ENCODE results near the gene TCEA3. TPM values are rescaled to one million over a fixed set of nuclear protein-coding genes. Genes with fewer than 3 reads are reported as not detected.

Gene TCEA3
- 10 to 100 TPM; 20.5 to 55.2 (median 32.4) TPM for polyA plus RNA-seq
- long read RNA-seq, donor 1 = 0 reads
- long read RNA-seq, donor 2, partial matches to known transcripts = 0 of 1 reads
- long read RNA-seq, donor 2, other reads (novel, unspliced or antisense) = 0 of 1 reads
- long read RNA-seq, donor 3, partial matches to known transcripts = 0 of 3 reads
- long read RNA-seq, donor 3, other reads (novel, unspliced or antisense) = 0 of 3 reads
- long read RNA-seq, donor 4 = 0 reads
- long read RNA-seq, donor 5, partial matches to known transcripts = 0 of 2 reads
- long read RNA-seq, donor 5, other reads (novel, unspliced or antisense) = 0 of 2 reads
- long read RNA-seq, donor 6, partial matches to known transcripts = 0 of 4 reads
- long read RNA-seq, donor 6, other reads (novel, unspliced or antisense) = 0 of 4 reads
- long read RNA-seq, donor 7 = 0 reads
- long read RNA-seq, donor 8, transcript TCEA3-203 (11 exons, 1,559 nt) = major isoform, 5 of 5 reads
- long read RNA-seq, donor 8, partial matches to known transcripts = 0 of 5 reads
- long read RNA-seq, donor 8, other reads (novel, unspliced or antisense) = 0 of 5 reads
- long read RNA-seq, donor 9, partial matches to known transcripts = 0 of 1 reads
- long read RNA-seq, donor 9, other reads (novel, unspliced or antisense) = 0 of 1 reads
- long read RNA-seq, donor 10, transcript TCEA3-203 (11 exons, 1,559 nt) = major isoform, 8 of 9 reads
- long read RNA-seq, donor 10, partial matches to known transcripts = 0 of 9 reads
- long read RNA-seq, donor 10, other reads (novel, unspliced or antisense) = 0 of 9 reads

DNA sequence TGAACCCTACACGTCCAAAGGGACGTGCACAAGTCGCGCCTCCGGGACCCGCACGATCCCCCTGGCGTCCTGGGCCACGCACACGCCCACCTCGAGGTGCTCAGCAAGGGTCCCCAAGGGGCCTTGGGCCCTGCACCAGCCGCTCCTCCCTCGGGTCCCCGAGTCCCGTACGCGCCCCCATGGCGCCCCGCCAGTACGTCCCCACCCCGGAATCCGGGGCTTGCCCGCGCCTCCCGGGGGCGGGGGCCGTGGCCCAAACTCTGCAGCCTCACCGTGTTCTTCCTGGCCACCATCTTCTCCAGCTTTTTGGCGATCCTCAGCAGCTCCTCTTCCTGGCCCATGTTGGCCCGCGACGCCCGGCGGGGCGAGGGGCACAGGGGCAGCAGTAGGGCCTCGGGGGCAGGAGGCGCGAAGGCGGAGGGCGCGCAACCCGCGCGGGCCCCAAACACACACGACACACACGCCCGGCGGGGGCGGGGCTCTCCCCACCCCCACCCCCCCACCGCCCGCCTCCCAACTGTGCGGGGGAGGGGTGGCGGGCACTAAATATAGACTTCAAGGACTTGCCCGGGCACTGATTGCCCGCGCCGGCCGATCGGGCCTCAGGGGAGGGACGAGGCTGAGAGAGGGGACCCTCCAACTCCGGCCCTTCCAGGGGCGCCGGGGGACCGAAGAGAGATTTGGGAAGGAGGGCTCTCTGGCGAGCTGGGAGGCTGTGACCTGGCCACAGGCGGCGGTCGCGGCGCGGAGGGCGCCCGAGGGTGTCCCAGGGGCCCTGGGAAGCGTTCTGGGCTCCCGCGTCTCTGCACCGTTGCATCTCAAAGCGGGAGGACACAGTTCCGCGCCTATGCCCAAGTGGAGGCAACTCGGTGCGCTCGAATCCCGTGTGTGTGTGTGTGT lies at the start of gene TCEA3:
TSS of gene TCEA3 (minus strand) at position 456 of the 900 bp plus-strand sequence. CDS start at position 341, 115 bp downstream.
- peak within 1 kb of the TSS; percentile 38 to 60 (median 50) for H3K4me3 ChIP-seq (ENCODE audit: low read depth in 1 of 3, low read length in 3 of 3)
- FAIRE-seq (no peak), DNase-seq (peak; percentile 58 to 63)
- H3K36me3 ChIP-seq (ENCODE audit: control insufficient read depth in 3 of 3, insufficient read depth in 2 of 3, low read depth in 1 of 3, low read length in 3 of 3) = peaks cover 0 to 11% (median 0%) of the 10 kb centered on the region in 3 donors
- WGBS, 3 donors = 2% methylated on average over 60 to 84 of the region's 84 CpGs
- H3K9me3 ChIP-seq (ENCODE audit: control insufficient read depth in 2 of 2, insufficient read depth in 1 of 2, low read depth in 1 of 2, low read length in 1 of 2) = no peaks in the 10 kb centered on the region
- peaks cover 2 to 25% (median 2%) of the 10 kb centered on the region in 3 donors for H3K4me1 ChIP-seq (ENCODE audit: control insufficient read depth in 3 of 3, insufficient read depth in 2 of 3, low read depth in 1 of 3, low read length in 2 of 3)
- peak within 1 kb of the TSS; percentile 17 to 68 (median 55) for H3K27ac ChIP-seq (ENCODE audit: low read depth in 1 of 3, low read length in 2 of 3)
- peaks cover 0 to 7% (median 0%) of the 10 kb centered on the region in 3 donors for H3K27me3 ChIP-seq (ENCODE audit: control insufficient read depth in 3 of 3, insufficient read depth in 3 of 3, low read length in 3 of 3)

DNA sequence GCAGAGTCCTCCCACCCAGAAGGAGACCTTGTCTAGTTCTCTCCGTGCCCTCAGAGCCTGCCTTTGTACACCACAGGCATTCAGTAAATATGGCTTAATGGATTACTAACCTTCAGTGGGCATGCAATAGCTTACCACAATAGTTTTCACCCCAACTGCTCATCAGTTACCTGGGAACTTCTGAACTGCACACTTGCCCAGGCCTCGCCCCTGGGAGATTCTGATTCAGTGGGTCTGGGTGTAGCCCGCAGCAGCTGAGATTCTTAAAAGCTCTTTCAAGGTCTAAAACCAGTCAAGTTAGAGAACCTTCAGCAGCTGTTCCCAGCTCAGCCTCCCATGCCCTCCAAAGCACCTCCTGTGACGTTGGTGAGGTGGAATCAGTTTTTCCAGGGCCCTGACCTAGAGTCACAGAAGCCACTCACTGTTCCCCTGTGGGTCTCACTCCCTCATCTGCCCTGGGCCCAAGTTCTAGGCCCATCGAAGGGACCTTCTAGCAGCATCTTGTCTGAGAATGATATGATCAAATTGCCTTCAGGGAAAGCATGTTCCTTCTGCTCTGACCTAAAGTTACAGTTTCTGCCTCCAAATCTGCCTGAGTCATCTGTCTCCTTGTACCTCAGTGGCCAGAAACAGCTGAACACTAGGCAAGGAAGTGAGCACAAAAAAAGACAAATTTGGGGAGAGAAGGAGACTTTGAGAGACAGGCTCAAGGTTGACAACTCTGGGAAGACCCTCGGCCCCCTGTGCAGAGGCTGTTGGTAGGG lies 48.7 kb upstream of the TCEA3 start:
- H3K27ac ChIP-seq (ENCODE audit: low read depth in 1 of 3, low read length in 2 of 3) = no peak overlapping the region
- FAIRE-seq = no peak
- DNase-seq = no peak
- H3K4me1 ChIP-seq (ENCODE audit: control insufficient read depth in 3 of 3, insufficient read depth in 2 of 3, low read depth in 1 of 3, low read length in 2 of 3) = no peaks in the 10 kb centered on the region
- H3K4me3 ChIP-seq (ENCODE audit: low read depth in 1 of 3, low read length in 3 of 3) = no peak overlapping the region
- H3K36me3 ChIP-seq (ENCODE audit: control insufficient read depth in 3 of 3, insufficient read depth in 2 of 3, low read depth in 1 of 3, low read length in 3 of 3) = no peaks in the 10 kb centered on the region
- no peaks in the 10 kb centered on the region for H3K27me3 ChIP-seq (ENCODE audit: control insufficient read depth in 3 of 3, insufficient read depth in 3 of 3, low read length in 3 of 3)
- WGBS, 3 donors = 79 to 84% (median 81%) methylated on average over 6 of the region's 6 CpGs
- H3K9me3 ChIP-seq (ENCODE audit: control insufficient read depth in 2 of 2, insufficient read depth in 1 of 2, low read depth in 1 of 2, low read length in 1 of 2) = no peaks in the 10 kb centered on the region

GRCh38 chr1:23472351-23473036 lies 47.9 kb upstream of the TCEA3 start:
- no peaks in the 10 kb centered on the region for H3K27me3 ChIP-seq (ENCODE audit: control insufficient read depth in 3 of 3, insufficient read depth in 3 of 3, low read length in 3 of 3)
- 77 to 83% (median 78%) methylated on average over 5 of the region's 5 CpGs for WGBS, 3 donors
- H3K4me1 ChIP-seq (ENCODE audit: control insufficient read depth in 3 of 3, insufficient read depth in 2 of 3, low read depth in 1 of 3, low read length in 2 of 3) = no peaks in the 10 kb centered on the region
- FAIRE-seq = no peak
- no peak overlapping the region for H3K27ac ChIP-seq (ENCODE audit: low read depth in 1 of 3, low read length in 2 of 3)
- no peaks in the 10 kb centered on the region for H3K9me3 ChIP-seq (ENCODE audit: control insufficient read depth in 2 of 2, insufficient read depth in 1 of 2, low read depth in 1 of 2, low read length in 1 of 2)
- DNase-seq = no peak
- no peak overlapping the region for H3K4me3 ChIP-seq (ENCODE audit: low read depth in 1 of 3, low read length in 3 of 3)
- H3K36me3 ChIP-seq (ENCODE audit: control insufficient read depth in 3 of 3, insufficient read depth in 2 of 3, low read depth in 1 of 3, low read length in 3 of 3) = no peaks in the 10 kb centered on the region

- DNase-seq (no peak), FAIRE-seq (no peak)
- Histone ChIP-seq H3K4me1 (ENCODE audit: control insufficient read depth in 3 of 3, insufficient read depth in 2 of 3, low read depth in 1 of 3, low read length in 2 of 3) (no peaks in the 10 kb centered on the region), H3K9me3 (ENCODE audit: control insufficient read depth in 2 of 2, insufficient read depth in 1 of 2, low read depth in 1 of 2, low read length in 1 of 2) (no peaks in the 10 kb centered on the region), H3K27me3 (ENCODE audit: control insufficient read depth in 3 of 3, insufficient read depth in 3 of 3, low read length in 3 of 3) (no peaks in the 10 kb centered on the region), H3K27ac (ENCODE audit: low read depth in 1 of 3, low read length in 2 of 3) (no peak overlapping the region), H3K4me3 (ENCODE audit: low read depth in 1 of 3, low read length in 3 of 3) (no peak overlapping the region), H3K36me3 (ENCODE audit: control insufficient read depth in 3 of 3, insufficient read depth in 2 of 3, low read depth in 1 of 3, low read length in 3 of 3) (no peaks in the 10 kb centered on the region)
- 65 to 72% (median 70%) methylated on average over 4 of the region's 4 CpGs for WGBS, 3 donors
Observed at GRCh38 chr1:23471473-23472075, 47.0 kb upstream of the TCEA3 start.

DNA sequence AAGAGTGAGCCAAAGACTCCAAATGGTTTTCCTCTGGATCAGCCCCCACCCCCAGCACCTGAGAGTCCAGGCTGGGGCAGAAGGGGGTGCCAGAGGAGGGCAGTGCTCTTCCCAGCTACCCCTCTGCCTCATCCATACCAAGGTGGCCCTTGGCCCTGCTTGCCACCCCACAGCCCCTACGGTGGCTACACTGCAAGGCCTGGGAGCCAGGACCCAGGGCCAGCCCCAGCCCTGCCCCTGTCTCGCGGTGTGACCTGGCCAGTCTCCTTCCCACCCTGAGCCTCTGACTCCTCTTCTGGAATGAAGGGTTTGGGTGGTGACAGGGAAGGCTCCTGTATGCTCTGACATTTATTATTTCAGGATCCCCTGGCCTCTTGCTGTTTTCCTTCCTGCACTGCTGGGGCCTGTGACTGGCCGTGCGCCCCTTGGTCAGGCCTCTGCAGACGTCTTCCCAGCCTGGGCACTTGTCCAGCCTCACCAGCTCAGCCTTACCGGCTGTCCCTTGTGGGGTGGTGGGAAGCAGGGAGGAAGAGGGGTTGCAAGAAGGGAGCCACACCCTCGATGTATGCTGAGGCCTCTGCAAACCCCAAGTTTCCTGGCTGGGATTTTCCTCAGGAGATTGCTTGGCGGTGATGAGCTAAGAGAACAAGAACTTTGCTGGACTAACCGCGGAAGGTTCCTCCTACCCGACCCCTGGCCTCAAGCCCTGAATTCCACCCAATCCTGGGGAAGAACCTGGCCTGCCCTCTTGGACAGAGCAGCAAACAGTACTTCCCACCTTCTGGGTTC lies 45.9 kb upstream of the TCEA3 start:
- 66 to 81% (median 80%) methylated on average over 12 of the region's 12 CpGs for WGBS, 3 donors
- no peaks in the 10 kb centered on the region for H3K27me3 ChIP-seq (ENCODE audit: control insufficient read depth in 3 of 3, insufficient read depth in 3 of 3, low read length in 3 of 3)
- no peaks in the 10 kb centered on the region for H3K4me1 ChIP-seq (ENCODE audit: control insufficient read depth in 3 of 3, insufficient read depth in 2 of 3, low read depth in 1 of 3, low read length in 2 of 3)
- FAIRE-seq (no peak), DNase-seq (no peak)
- no peaks in the 10 kb centered on the region for H3K36me3 ChIP-seq (ENCODE audit: control insufficient read depth in 3 of 3, insufficient read depth in 2 of 3, low read depth in 1 of 3, low read length in 3 of 3)
- H3K9me3 ChIP-seq (ENCODE audit: control insufficient read depth in 2 of 2, insufficient read depth in 1 of 2, low read depth in 1 of 2, low read length in 1 of 2) = no peaks in the 10 kb centered on the region
- H3K27ac ChIP-seq (ENCODE audit: low read depth in 1 of 3, low read length in 2 of 3) = no peak overlapping the region
- H3K4me3 ChIP-seq (ENCODE audit: low read depth in 1 of 3, low read length in 3 of 3) = no peak overlapping the region

DNA sequence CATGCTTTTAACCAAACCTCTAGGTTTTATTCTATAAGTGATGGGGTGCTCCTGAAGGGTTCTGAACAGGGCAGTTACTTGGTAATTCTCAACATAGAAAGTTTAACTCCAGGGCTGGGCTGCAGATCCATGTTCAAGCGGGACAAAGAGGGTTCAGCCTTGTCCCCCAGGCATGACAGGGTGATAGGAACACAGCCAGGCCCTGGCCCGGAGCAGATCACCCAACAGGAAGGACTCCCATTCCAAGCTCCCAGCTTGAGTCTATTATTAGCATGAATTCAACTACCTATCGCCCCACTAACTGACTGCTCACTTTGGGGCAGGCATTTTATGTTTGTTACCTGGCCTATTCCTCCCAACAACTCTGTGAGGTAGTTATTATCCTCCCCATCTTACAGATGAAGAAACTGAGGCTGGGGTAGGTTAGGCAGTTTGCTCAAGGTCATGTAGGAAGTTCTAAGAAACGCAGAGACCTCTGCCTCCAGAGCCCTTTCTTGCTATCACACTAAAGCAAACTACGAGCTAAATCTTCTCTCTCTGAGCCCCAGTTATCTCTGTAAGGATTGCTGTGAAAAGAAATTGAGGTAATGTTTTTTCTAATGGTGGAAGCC lies 44.9 kb upstream of the TCEA3 start:
- no peaks in the 10 kb centered on the region for H3K27me3 ChIP-seq (ENCODE audit: control insufficient read depth in 3 of 3, insufficient read depth in 3 of 3, low read length in 3 of 3)
- no peak overlapping the region for H3K4me3 ChIP-seq (ENCODE audit: low read depth in 1 of 3, low read length in 3 of 3)
- no peak overlapping the region for H3K27ac ChIP-seq (ENCODE audit: low read depth in 1 of 3, low read length in 2 of 3)
- H3K36me3 ChIP-seq (ENCODE audit: control insufficient read depth in 3 of 3, insufficient read depth in 2 of 3, low read depth in 1 of 3, low read length in 3 of 3) = no peaks in the 10 kb centered on the region
- H3K4me1 ChIP-seq (ENCODE audit: control insufficient read depth in 3 of 3, insufficient read depth in 2 of 3, low read depth in 1 of 3, low read length in 2 of 3) = no peaks in the 10 kb centered on the region
- H3K9me3 ChIP-seq (ENCODE audit: control insufficient read depth in 2 of 2, insufficient read depth in 1 of 2, low read depth in 1 of 2, low read length in 1 of 2) = no peaks in the 10 kb centered on the region
- WGBS, 3 donors = 67 to 73% (median 72%) methylated on average over 5 of the region's 5 CpGs
- FAIRE-seq = no peak
- no peak for DNase-seq

Measured in small intestine (tissue), 16 donors.